HEK293 (cell line): ENCODE measurements around the gene SLC35E1.

Experiments
- ZNF18 ChIP-seq: fragments of 450-650 bp; formaldehyde crosslinking; IDR thresholded peaks from 2 replicates; pipeline ENCODE4 v1.5.1; 2016; ENCODE audit warnings: missing biosample characterization, missing genetic modification characterization
- TF ChIP-seq, protein P1 (sequence below): fragments of 450-650 bp; formaldehyde crosslinking; IDR thresholded peaks from 2 replicates; pipeline ENCODE4 v1.5.1; 2016; ENCODE audit warnings: missing biosample characterization, missing genetic modification characterization

- no peak for TF ChIP-seq ZNF18 (tag by site-specific recombination)
- TF ChIP-seq, protein P1, sequence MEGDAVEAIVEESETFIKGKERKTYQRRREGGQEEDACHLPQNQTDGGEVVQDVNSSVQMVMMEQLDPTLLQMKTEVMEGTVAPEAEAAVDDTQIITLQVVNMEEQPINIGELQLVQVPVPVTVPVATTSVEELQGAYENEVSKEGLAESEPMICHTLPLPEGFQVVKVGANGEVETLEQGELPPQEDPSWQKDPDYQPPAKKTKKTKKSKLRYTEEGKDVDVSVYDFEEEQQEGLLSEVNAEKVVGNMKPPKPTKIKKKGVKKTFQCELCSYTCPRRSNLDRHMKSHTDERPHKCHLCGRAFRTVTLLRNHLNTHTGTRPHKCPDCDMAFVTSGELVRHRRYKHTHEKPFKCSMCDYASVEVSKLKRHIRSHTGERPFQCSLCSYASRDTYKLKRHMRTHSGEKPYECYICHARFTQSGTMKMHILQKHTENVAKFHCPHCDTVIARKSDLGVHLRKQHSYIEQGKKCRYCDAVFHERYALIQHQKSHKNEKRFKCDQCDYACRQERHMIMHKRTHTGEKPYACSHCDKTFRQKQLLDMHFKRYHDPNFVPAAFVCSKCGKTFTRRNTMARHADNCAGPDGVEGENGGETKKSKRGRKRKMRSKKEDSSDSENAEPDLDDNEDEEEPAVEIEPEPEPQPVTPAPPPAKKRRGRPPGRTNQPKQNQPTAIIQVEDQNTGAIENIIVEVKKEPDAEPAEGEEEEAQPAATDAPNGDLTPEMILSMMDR (tag by site-specific recombination) = no peak
These were observed 36.1 kb downstream of the SLC35E1 start for GRCh38 chr19:16536130-16536529.
